Mucosa of descending colon (tissue), 3 donors: ENCODE data around the gene TRIM17. TPM values are rescaled to one million over a fixed set of nuclear protein-coding genes. Genes with fewer than 3 reads are reported as not detected.

ENCODE experiments used
- ATAC-seq: fragments of 200-7000 bp; cut with Tn5 transposase; one replicate; pipeline ENCODE4 v1.9.1; 2020; ENCODE audit warnings: mild to moderate bottlenecking, moderate library complexity
- DNase-seq, 3 donors: peaks; one replicate each; pipeline ENCODE4 v3.0.0-alpha.2; 2020
- H3K36me3 ChIP-seq: fragments of 200-600 bp; one replicate; pipeline ENCODE4 v1.8.0; 2021; ENCODE audit warnings: low read depth, mild to moderate bottlenecking
- H3K4me1 ChIP-seq: fragments of 200-600 bp; one replicate; pipeline ENCODE4 v1.8.0; 2021; ENCODE audit warnings: low read depth, mild to moderate bottlenecking
- H3K4me3 ChIP-seq: fragments of 200-600 bp; one replicate; pipeline ENCODE4 v1.8.0; 2021; ENCODE audit warnings: mild to moderate bottlenecking
- H3K9me3 ChIP-seq: fragments of 200-600 bp; one replicate; pipeline ENCODE4 v1.8.0; 2021; ENCODE audit warnings: mild to moderate bottlenecking
- intact Hi-C, 2 donors: fragments of 100-400 bp; cut with DNase I in 1 of 2; cut with micrococcal nuclease in 1 of 2; formaldehyde crosslinking; loops; one replicate each; pipeline versions ENCODE4 v1.11.0 to v1.11.1; 2022; cut with DNase I, micrococcal nuclease
- total RNA-seq, 3 donors: library from RNA; stranded (reverse); fragmentation: NEBNext Ultra II Directional in 2 of 3; extraction: Animal tissue kit (Norgen Biotek cat#: 25700) in 2 of 3; gene quantifications; one replicate each; pipeline versions ENCODE4 v1.2.1 to v1.2.4, GENCODE V29; 2021 to 2023
- TF ChIP-seq, protein P1 (sequence below): fragments of 200-600 bp; IDR thresholded peaks from one replicate; pipeline ENCODE4 v1.8.0; 2022; ENCODE audit warnings: antibody characterized with exemption, mild to moderate bottlenecking
- donor health status: DM: no; HTN: no; CAD: no; lungs with moderate emphysema.
- donor health status: DM: no; HTN: no; CAD: no.
- donor health status: DM: no; HTN: yes; CAD: no.

Gene TRIM17
- total RNA-seq, 3 donors from 2014 or later, result 0.39 to 0.76 TPM; not detected in 1

DNA sequence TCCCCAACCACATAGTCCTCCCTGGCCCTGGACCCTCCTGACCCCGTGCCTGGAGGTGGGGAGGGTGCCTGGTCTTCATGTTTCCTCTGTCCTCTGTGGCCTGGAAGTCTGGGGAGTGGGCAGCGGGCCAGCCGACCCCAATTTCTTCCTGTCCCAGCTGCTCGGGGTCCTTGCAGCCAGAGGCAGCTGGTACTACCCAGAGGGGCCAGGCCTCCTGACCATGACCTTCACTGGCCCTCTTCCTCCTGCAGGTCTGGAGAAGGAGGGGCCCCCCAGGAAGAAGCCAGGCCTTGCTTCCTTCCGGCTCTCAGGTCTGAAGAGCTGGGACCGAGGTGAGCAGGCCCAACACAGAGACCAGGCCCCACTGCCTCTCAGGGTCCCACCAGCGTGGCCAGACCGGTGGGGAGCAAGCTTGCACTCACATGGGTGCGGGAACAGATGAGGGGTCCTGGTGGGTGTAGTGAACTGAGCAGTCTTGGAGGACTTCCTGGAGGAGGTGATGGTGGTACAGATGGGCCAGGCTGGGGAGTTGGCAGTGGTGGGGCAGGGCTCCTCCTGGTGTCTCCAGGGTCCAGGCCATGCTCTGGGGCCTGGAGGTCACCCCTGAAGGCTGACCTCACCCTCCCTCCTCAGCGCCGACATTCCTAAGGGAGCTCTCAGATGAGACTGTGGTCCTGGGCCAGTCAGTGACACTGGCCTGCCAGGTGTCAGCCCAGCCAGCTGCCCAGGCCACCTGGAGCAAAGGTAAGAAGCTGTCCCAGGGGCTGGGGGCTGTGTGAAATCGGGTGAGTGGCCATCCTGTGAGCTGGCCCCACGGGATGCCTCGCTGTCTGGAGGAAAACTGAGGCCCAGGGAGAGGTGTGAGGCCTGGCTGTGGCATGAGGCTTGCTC is 42.7 kb downstream of the TRIM17 start:
- peak in 2 of 3 donors; percentile 22 to 32 for DNase-seq
- intact Hi-C loops, result no loop called here
- H3K9me3 ChIP-seq, result no peaks in the 10 kb centered on the region
- H3K36me3 ChIP-seq, result no peaks in the 10 kb centered on the region
- H3K4me1 ChIP-seq, result peaks cover 9% of the 10 kb centered on the region
- ATAC-seq, result no peak
- H3K4me3 ChIP-seq, result no peak overlapping the region
- TF ChIP-seq, protein P1, sequence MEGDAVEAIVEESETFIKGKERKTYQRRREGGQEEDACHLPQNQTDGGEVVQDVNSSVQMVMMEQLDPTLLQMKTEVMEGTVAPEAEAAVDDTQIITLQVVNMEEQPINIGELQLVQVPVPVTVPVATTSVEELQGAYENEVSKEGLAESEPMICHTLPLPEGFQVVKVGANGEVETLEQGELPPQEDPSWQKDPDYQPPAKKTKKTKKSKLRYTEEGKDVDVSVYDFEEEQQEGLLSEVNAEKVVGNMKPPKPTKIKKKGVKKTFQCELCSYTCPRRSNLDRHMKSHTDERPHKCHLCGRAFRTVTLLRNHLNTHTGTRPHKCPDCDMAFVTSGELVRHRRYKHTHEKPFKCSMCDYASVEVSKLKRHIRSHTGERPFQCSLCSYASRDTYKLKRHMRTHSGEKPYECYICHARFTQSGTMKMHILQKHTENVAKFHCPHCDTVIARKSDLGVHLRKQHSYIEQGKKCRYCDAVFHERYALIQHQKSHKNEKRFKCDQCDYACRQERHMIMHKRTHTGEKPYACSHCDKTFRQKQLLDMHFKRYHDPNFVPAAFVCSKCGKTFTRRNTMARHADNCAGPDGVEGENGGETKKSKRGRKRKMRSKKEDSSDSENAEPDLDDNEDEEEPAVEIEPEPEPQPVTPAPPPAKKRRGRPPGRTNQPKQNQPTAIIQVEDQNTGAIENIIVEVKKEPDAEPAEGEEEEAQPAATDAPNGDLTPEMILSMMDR, result no peak

DNA sequence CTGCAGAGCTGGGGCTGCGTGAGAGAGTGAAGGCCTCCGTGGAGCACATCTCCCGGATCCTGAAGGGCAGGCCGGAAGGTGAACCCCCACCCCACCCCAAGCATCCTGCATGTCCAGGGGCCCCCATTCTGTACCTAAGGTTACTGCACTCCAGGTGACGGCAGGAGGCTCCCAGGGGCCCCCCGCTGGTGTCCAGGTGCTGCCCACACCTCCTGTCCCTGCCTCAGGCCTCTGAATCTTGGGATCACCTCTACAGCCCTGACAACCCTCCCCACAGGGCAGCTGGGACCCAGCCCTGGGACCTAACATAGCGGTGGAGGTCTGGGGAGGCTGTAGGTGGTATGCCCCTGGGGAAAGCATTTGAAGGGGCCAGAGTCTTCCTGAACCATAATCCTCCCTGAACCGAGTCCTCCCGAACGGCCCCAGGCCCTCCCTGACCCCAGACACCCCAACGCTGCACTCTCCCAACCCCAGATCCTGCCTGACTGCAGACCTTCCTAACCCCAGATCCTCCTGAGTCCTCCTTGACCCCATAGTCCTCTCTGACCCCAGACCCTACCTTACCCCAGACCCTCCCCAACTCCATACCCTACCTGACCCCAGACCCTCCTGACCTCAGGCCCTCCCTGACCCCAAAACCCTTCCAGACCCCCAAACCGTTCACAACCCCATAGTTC is 43.5 kb downstream of the TRIM17 start:
- peak in 1 of 3 donors; percentile 22 for DNase-seq
- no peaks in the 10 kb centered on the region for H3K36me3 ChIP-seq

DNA sequence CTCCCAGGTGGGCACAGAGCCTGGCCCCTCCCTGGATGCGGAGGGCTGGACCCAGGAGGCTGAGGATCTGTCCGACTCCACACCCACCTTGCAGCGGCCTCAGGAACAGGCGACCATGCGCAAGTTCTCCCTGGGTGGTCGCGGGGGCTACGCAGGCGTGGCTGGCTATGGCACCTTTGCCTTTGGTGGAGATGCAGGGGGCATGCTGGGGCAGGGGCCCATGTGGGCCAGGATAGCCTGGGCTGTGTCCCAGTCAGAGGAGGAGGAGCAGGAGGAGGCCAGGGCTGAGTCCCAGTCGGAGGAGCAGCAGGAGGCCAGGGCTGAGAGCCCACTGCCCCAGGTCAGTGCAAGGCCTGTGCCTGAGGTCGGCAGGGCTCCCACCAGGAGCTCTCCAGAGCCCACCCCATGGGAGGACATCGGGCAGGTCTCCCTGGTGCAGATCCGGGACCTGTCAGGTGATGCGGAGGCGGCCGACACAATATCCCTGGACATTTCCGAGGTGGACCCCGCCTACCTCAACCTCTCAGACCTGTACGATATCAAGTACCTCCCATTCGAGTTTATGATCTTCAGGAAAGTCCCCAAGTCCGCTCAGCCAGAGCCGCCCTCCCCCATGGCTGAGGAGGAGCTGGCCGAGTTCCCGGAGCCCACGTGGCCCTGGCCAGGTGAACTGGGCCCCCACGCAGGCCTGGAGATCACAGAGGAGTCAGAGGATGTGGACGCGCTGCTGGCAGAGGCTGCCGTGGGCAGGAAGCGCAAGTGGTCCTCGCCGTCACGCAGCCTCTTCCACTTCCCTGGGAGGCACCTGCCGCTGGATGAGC is 44.3 kb downstream of the TRIM17 start:
- intact Hi-C loops, result no loop called here
- Histone ChIP-seq H3K4me3 (no peak overlapping the region), H3K36me3 (no peaks in the 10 kb centered on the region), H3K4me1 (peaks cover 4% of the 10 kb centered on the region), H3K9me3 (no peaks in the 10 kb centered on the region)
- DNase-seq (peak; percentile 58 to 69 (median 64)), ATAC-seq (peak; percentile 64)
- TF ChIP-seq, protein P1, result no peak

More for the DNA sequence above, 43.5 kb downstream of the TRIM17 start:
- no peaks in the 10 kb centered on the region for H3K9me3 ChIP-seq
- TF ChIP-seq, protein P1, result no peak
- H3K4me3 ChIP-seq, result no peak overlapping the region
- intact Hi-C loops, result no loop called here
- ATAC-seq, result no peak
- peaks cover 4% of the 10 kb centered on the region for H3K4me1 ChIP-seq

DNA sequence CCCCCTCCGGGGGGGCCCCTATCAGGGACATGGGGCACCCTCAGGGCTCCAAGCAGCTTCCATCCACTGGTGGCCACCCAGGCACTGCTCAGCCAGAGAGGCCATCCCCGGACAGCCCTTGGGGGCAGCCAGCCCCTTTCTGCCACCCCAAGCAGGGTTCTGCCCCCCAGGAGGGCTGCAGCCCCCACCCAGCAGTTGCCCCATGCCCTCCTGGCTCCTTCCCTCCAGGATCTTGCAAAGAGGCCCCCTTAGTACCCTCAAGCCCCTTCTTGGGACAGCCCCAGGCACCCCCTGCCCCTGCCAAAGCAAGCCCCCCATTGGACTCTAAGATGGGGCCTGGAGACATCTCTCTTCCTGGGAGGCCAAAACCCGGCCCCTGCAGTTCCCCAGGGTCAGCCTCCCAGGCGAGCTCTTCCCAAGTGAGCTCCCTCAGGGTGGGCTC is 44.9 kb downstream of the TRIM17 start:
- ATAC-seq, result no peak
- H3K4me1 ChIP-seq, result peaks cover 4% of the 10 kb centered on the region
- intact Hi-C loops, result no loop called here

More for the DNA sequence above, 44.9 kb downstream of the TRIM17 start:
- Histone ChIP-seq H3K36me3 (no peaks in the 10 kb centered on the region), H3K4me3 (no peak overlapping the region), H3K9me3 (no peaks in the 10 kb centered on the region)
- TF ChIP-seq, protein P1, result no peak
- DNase-seq, result no peak
